Measurements from ENCODE around the gene COL20A1. TPM values are rescaled to one million over a fixed set of nuclear protein-coding genes. Genes with fewer than 3 reads are reported as not detected.
A peak's percentile ranks its signal among the peaks of the same experiment; 100 is the strongest.

Gene COL20A1
- polyA plus RNA-seq, 4 donors, result 0.09 to 1.7 TPM; not detected in 2

- FAIRE-seq, result no peak
- no peak overlapping the region for H3K4me3 ChIP-seq (ENCODE audit: low read depth in 1 of 3, low read length in 3 of 3)
- H3K4me1 ChIP-seq (ENCODE audit: control insufficient read depth in 3 of 3, insufficient read depth in 2 of 3, low read depth in 1 of 3, low read length in 2 of 3), result peaks cover 0 to 15% (median 0%) of the 10 kb centered on the region in 3 donors
- no peaks in the 10 kb centered on the region for H3K9me3 ChIP-seq (ENCODE audit: control insufficient read depth in 2 of 2, insufficient read depth in 1 of 2, low read depth in 1 of 2, low read length in 1 of 2)
- H3K36me3 ChIP-seq (ENCODE audit: control insufficient read depth in 3 of 3, insufficient read depth in 2 of 3, low read depth in 1 of 3, low read length in 3 of 3), result no peaks in the 10 kb centered on the region
- DNase-seq, result no peak
- 51 to 65% (median 61%) methylated on average over 14 of the region's 14 CpGs for WGBS, 3 donors
- peaks cover 0 to 6% (median 0%) of the 10 kb centered on the region in 3 donors for H3K27me3 ChIP-seq (ENCODE audit: control insufficient read depth in 3 of 3, insufficient read depth in 3 of 3, low read length in 3 of 3)
- H3K27ac ChIP-seq (ENCODE audit: low read depth in 1 of 3, low read length in 2 of 3), result no peak overlapping the region
These were observed 28.5 kb upstream of the COL20A1 start for GRCh38 chr20:63264519-63264918.

GRCh38 chr20:63265891-63266515 lies 27.0 kb upstream of the COL20A1 start:
- Histone ChIP-seq H3K36me3 (ENCODE audit: control insufficient read depth in 3 of 3, insufficient read depth in 2 of 3, low read depth in 1 of 3, low read length in 3 of 3) (peaks cover 0 to 7% (median 0%) of the 10 kb centered on the region in 3 donors), H3K4me3 (ENCODE audit: low read depth in 1 of 3, low read length in 3 of 3) (no peak overlapping the region), H3K9me3 (ENCODE audit: control insufficient read depth in 2 of 2, insufficient read depth in 1 of 2, low read depth in 1 of 2, low read length in 1 of 2) (no peaks in the 10 kb centered on the region), H3K27me3 (ENCODE audit: control insufficient read depth in 3 of 3, insufficient read depth in 3 of 3, low read length in 3 of 3) (peaks cover 0 to 3% (median 0%) of the 10 kb centered on the region in 3 donors), H3K27ac (ENCODE audit: low read depth in 1 of 3, low read length in 2 of 3) (no peak overlapping the region), H3K4me1 (ENCODE audit: control insufficient read depth in 3 of 3, insufficient read depth in 2 of 3, low read depth in 1 of 3, low read length in 2 of 3) (peaks cover 0 to 10% (median 0%) of the 10 kb centered on the region in 3 donors)
- no peak for DNase-seq
- FAIRE-seq, result no peak
- 67 to 79% (median 75%) methylated on average over 12 of the region's 12 CpGs for WGBS, 3 donors

GRCh38 chr20:63267691-63268090 lies 25.3 kb upstream of the COL20A1 start:
- DNase-seq, result no peak
- peaks cover 0 to 9% (median 0%) of the 10 kb centered on the region in 3 donors for H3K4me1 ChIP-seq (ENCODE audit: control insufficient read depth in 3 of 3, insufficient read depth in 2 of 3, low read depth in 1 of 3, low read length in 2 of 3)
- H3K27me3 ChIP-seq (ENCODE audit: control insufficient read depth in 3 of 3, insufficient read depth in 3 of 3, low read length in 3 of 3), result peaks cover 0 to 3% (median 0%) of the 10 kb centered on the region in 3 donors
- 42 to 52% (median 50%) methylated on average over 9 of the region's 9 CpGs for WGBS, 3 donors
- no peak overlapping the region for H3K4me3 ChIP-seq (ENCODE audit: low read depth in 1 of 3, low read length in 3 of 3)
- no peak overlapping the region for H3K27ac ChIP-seq (ENCODE audit: low read depth in 1 of 3, low read length in 2 of 3)
- FAIRE-seq, result no peak
- H3K9me3 ChIP-seq (ENCODE audit: control insufficient read depth in 2 of 2, insufficient read depth in 1 of 2, low read depth in 1 of 2, low read length in 1 of 2), result no peaks in the 10 kb centered on the region
- peaks cover 0 to 9% (median 0%) of the 10 kb centered on the region in 3 donors for H3K36me3 ChIP-seq (ENCODE audit: control insufficient read depth in 3 of 3, insufficient read depth in 2 of 3, low read depth in 1 of 3, low read length in 3 of 3)

GRCh38 chr20:63268256-63268655 lies 24.7 kb upstream of the COL20A1 start:
- FAIRE-seq, result no peak
- H3K4me3 ChIP-seq (ENCODE audit: low read depth in 1 of 3, low read length in 3 of 3), result no peak overlapping the region
- no peak overlapping the region for H3K27ac ChIP-seq (ENCODE audit: low read depth in 1 of 3, low read length in 2 of 3)
- H3K4me1 ChIP-seq (ENCODE audit: control insufficient read depth in 3 of 3, insufficient read depth in 2 of 3, low read depth in 1 of 3, low read length in 2 of 3), result peaks cover 0 to 9% (median 0%) of the 10 kb centered on the region in 3 donors
- H3K27me3 ChIP-seq (ENCODE audit: control insufficient read depth in 3 of 3, insufficient read depth in 3 of 3, low read length in 3 of 3), result peaks cover 0 to 3% (median 0%) of the 10 kb centered on the region in 3 donors
- peaks cover 0 to 9% (median 0%) of the 10 kb centered on the region in 3 donors for H3K36me3 ChIP-seq (ENCODE audit: control insufficient read depth in 3 of 3, insufficient read depth in 2 of 3, low read depth in 1 of 3, low read length in 3 of 3)
- no peak for DNase-seq
- H3K9me3 ChIP-seq (ENCODE audit: control insufficient read depth in 2 of 2, insufficient read depth in 1 of 2, low read depth in 1 of 2, low read length in 1 of 2), result no peaks in the 10 kb centered on the region
- 67 to 69% (median 67%) methylated on average over 7 of the region's 7 CpGs for WGBS, 3 donors

- H3K27me3 ChIP-seq (ENCODE audit: control insufficient read depth in 3 of 3, insufficient read depth in 3 of 3, low read length in 3 of 3), result peaks cover 0 to 3% (median 0%) of the 10 kb centered on the region in 3 donors
- 33 to 43% (median 40%) methylated on average over 17 to 18 of the region's 18 CpGs for WGBS, 3 donors
- DNase-seq, result peak in 1 of 2 donors; percentile 38
- peaks cover 0 to 11% (median 4%) of the 10 kb centered on the region in 3 donors for H3K4me1 ChIP-seq (ENCODE audit: control insufficient read depth in 3 of 3, insufficient read depth in 2 of 3, low read depth in 1 of 3, low read length in 2 of 3)
- H3K4me3 ChIP-seq (ENCODE audit: low read depth in 1 of 3, low read length in 3 of 3), result no peak overlapping the region
- H3K9me3 ChIP-seq (ENCODE audit: control insufficient read depth in 2 of 2, insufficient read depth in 1 of 2, low read depth in 1 of 2, low read length in 1 of 2), result no peaks in the 10 kb centered on the region
- no peak overlapping the region for H3K27ac ChIP-seq (ENCODE audit: low read depth in 1 of 3, low read length in 2 of 3)
- no peak for FAIRE-seq
- H3K36me3 ChIP-seq (ENCODE audit: control insufficient read depth in 3 of 3, insufficient read depth in 2 of 3, low read depth in 1 of 3, low read length in 3 of 3), result peaks cover 0 to 9% (median 0%) of the 10 kb centered on the region in 3 donors
These were observed 24.1 kb upstream of the COL20A1 start for GRCh38 chr20:63268671-63269439.

- no peaks in the 10 kb centered on the region for H3K27me3 ChIP-seq (ENCODE audit: control insufficient read depth in 3 of 3, insufficient read depth in 3 of 3, low read length in 3 of 3)
- H3K36me3 ChIP-seq (ENCODE audit: control insufficient read depth in 3 of 3, insufficient read depth in 2 of 3, low read depth in 1 of 3, low read length in 3 of 3), result peaks cover 0 to 12% (median 0%) of the 10 kb centered on the region in 3 donors
- WGBS, 3 donors, result 88 to 91% (median 91%) methylated on average over 9 of the region's 9 CpGs
- H3K27ac ChIP-seq (ENCODE audit: low read depth in 1 of 3, low read length in 2 of 3), result no peak overlapping the region
- H3K9me3 ChIP-seq (ENCODE audit: control insufficient read depth in 2 of 2, insufficient read depth in 1 of 2, low read depth in 1 of 2, low read length in 1 of 2), result no peaks in the 10 kb centered on the region
- FAIRE-seq (no peak), DNase-seq (no peak)
- H3K4me1 ChIP-seq (ENCODE audit: control insufficient read depth in 3 of 3, insufficient read depth in 2 of 3, low read depth in 1 of 3, low read length in 2 of 3), result peaks cover 0 to 14% (median 8%) of the 10 kb centered on the region in 3 donors
- no peak overlapping the region for H3K4me3 ChIP-seq (ENCODE audit: low read depth in 1 of 3, low read length in 3 of 3)
These were observed 23.3 kb upstream of the COL20A1 start for GRCh38 chr20:63269724-63270123.

GRCh38 chr20:63270606-63271325 lies 22.2 kb upstream of the COL20A1 start:
- no peak overlapping the region for H3K4me3 ChIP-seq (ENCODE audit: low read depth in 1 of 3, low read length in 3 of 3)
- FAIRE-seq (no peak), DNase-seq (no peak)
- peaks cover 0 to 14% (median 8%) of the 10 kb centered on the region in 3 donors for H3K4me1 ChIP-seq (ENCODE audit: control insufficient read depth in 3 of 3, insufficient read depth in 2 of 3, low read depth in 1 of 3, low read length in 2 of 3)
- no peak overlapping the region for H3K27ac ChIP-seq (ENCODE audit: low read depth in 1 of 3, low read length in 2 of 3)
- 85 to 93% (median 87%) methylated on average over 9 of the region's 9 CpGs for WGBS, 3 donors
- peaks cover 0 to 20% (median 2%) of the 10 kb centered on the region in 3 donors for H3K36me3 ChIP-seq (ENCODE audit: control insufficient read depth in 3 of 3, insufficient read depth in 2 of 3, low read depth in 1 of 3, low read length in 3 of 3)
- no peaks in the 10 kb centered on the region for H3K9me3 ChIP-seq (ENCODE audit: control insufficient read depth in 2 of 2, insufficient read depth in 1 of 2, low read depth in 1 of 2, low read length in 1 of 2)
- no peaks in the 10 kb centered on the region for H3K27me3 ChIP-seq (ENCODE audit: control insufficient read depth in 3 of 3, insufficient read depth in 3 of 3, low read length in 3 of 3)
